ENCODE results near the gene KRT84.

KRT84 gene

DNA sequence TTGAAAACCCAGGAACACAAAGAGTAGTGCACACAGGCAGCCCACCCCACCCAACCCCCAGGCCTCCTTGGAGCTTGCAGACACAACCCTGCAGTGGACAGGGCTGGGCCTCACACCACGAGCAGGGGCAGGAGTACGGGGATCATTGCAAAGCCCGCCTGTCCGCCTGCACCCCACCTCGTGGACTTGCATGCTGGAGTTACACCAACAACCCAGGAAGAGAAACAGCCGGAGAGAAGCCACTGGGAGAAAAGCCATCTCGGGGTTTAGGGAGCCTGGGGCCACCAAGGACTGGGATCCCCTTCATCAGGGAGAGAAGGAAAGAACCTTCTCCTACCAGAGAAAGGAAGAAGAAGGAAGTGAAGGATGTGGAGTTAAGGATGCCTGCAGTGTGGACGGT lies 8.2 kb downstream of the KRT84 start:
- no peak overlapping the region for H2AFZ ChIP-seq
- no peak overlapping the region for H3K4me2 ChIP-seq (ENCODE audit: low read length)
- no peaks in the 10 kb centered on the region for H3K4me1 ChIP-seq
- H3K79me2 ChIP-seq: no peaks in the 10 kb centered on the region
- H3K9me3 ChIP-seq (ENCODE audit: control insufficient read depth, low read length): no peaks in the 10 kb centered on the region
- TF ChIP-seq, protein P1, sequence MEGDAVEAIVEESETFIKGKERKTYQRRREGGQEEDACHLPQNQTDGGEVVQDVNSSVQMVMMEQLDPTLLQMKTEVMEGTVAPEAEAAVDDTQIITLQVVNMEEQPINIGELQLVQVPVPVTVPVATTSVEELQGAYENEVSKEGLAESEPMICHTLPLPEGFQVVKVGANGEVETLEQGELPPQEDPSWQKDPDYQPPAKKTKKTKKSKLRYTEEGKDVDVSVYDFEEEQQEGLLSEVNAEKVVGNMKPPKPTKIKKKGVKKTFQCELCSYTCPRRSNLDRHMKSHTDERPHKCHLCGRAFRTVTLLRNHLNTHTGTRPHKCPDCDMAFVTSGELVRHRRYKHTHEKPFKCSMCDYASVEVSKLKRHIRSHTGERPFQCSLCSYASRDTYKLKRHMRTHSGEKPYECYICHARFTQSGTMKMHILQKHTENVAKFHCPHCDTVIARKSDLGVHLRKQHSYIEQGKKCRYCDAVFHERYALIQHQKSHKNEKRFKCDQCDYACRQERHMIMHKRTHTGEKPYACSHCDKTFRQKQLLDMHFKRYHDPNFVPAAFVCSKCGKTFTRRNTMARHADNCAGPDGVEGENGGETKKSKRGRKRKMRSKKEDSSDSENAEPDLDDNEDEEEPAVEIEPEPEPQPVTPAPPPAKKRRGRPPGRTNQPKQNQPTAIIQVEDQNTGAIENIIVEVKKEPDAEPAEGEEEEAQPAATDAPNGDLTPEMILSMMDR (IDR thresholded peaks at IDR 0.05): no peak
- H3K9ac ChIP-seq: no peak overlapping the region
- H3K4me3 ChIP-seq (ENCODE audit: low read depth, low read length): no peak overlapping the region
- no peak overlapping the region for H3K27ac ChIP-seq
- no peaks in the 10 kb centered on the region for H3K36me3 ChIP-seq (ENCODE audit: control insufficient read depth, insufficient read depth, low read length)
- H3K27me3 ChIP-seq (ENCODE audit: control insufficient read depth, insufficient read depth, low read length): no peaks in the 10 kb centered on the region

DNA sequence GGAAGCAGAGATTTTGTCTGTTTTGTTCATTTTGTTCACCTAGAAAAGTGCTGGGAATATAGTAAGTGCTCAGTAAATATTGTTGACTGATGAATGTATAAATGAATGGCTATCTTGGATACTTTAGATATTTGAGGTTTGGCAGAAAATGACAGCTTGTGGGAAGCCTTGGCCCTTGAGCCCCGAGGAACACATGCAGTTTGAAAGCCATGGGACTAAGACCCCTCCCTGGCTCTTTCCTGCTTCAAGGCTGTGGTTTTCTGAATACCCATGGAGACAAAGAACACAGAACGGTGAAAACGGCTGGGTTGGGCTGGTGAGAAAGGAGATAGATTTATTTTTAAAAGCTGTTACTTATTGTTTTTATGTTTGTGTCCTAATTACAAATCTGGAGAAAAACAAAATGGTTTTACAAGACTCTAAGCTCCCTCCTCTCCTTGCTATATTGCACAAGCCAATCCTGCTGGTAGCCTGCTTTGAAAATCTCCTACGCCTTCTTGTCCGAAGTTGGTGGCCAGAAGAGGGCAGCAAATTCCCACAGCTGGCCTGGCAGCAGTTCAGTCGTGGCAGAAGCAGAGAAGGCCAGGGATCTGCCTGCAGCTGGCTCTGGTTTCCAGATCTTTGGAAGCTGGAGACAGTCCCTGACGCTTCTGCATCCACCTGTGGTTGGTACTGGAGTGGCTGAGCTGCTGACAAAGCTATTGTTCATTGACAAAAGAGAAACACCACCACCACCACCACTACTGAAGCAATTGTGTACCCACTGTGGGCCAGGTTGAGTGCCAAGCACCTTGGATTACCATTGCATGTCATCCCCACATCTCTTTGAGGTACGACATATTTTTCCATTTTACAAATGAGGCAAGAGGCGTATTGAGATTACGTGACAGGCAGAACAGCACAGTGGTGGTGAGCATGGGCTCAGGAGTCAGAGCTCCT lies 13.0 kb downstream of the KRT84 start:
- no peaks in the 10 kb centered on the region for H3K79me2 ChIP-seq
- no peaks in the 10 kb centered on the region for H3K27me3 ChIP-seq (ENCODE audit: control insufficient read depth, insufficient read depth, low read length)
- H3K4me2 ChIP-seq (ENCODE audit: low read length): no peak overlapping the region
- H3K27ac ChIP-seq: peak overlapping the region; percentile 43
- TF ChIP-seq, protein P1 (IDR thresholded peaks at IDR 0.05): peak; percentile 86
- no peaks in the 10 kb centered on the region for H3K36me3 ChIP-seq (ENCODE audit: control insufficient read depth, insufficient read depth, low read length)
- H2AFZ ChIP-seq: no peak overlapping the region
- H3K4me1 ChIP-seq: peaks cover 14% of the 10 kb centered on the region
- H3K9ac ChIP-seq: no peak overlapping the region
- H3K4me3 ChIP-seq (ENCODE audit: low read depth, low read length): no peak overlapping the region
- H3K9me3 ChIP-seq (ENCODE audit: control insufficient read depth, low read length): no peaks in the 10 kb centered on the region

DNA sequence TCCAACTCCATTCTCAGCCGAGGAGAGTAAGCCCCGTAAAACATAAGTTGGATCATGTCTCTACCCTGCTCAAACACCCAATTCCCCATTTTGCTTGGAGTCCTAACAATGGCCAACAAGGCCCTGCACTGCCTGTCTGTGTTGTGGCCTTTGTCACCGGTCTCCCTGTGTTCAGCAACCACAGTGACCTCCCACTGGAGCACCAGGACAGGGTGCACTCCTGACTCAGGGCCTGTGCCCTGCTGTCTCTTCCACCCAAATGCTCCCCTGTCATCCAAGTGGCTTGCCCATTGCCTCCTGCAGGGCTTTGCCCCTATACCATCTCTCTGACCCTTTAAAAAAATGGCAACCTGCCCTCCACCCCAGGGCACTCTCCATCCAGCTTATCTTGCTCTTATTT lies 13.7 kb downstream of the KRT84 start:
- Histone ChIP-seq H3K27me3 (ENCODE audit: control insufficient read depth, insufficient read depth, low read length) (no peaks in the 10 kb centered on the region), H3K4me1 (peaks cover 14% of the 10 kb centered on the region), H3K9me3 (ENCODE audit: control insufficient read depth, low read length) (no peaks in the 10 kb centered on the region), H3K4me2 (ENCODE audit: low read length) (no peak overlapping the region), H3K4me3 (ENCODE audit: low read depth, low read length) (no peak overlapping the region), H3K27ac (peak overlapping the region; percentile 43), H2AFZ (peak overlapping the region; percentile 81), H3K9ac (no peak overlapping the region), H3K36me3 (ENCODE audit: control insufficient read depth, insufficient read depth, low read length) (no peaks in the 10 kb centered on the region), H3K79me2 (no peaks in the 10 kb centered on the region)
- TF ChIP-seq, protein P1 (IDR thresholded peaks at IDR 0.05): no peak

GRCh38 chr12:52370926-52371608 lies 14.4 kb downstream of the KRT84 start:
- TF ChIP-seq, protein P1 (IDR thresholded peaks at IDR 0.05): no peak
- peaks cover 14% of the 10 kb centered on the region for H3K4me1 ChIP-seq
- peak overlapping the region; percentile 81 for H2AFZ ChIP-seq
- peak overlapping the region; percentile 43 for H3K27ac ChIP-seq
- no peaks in the 10 kb centered on the region for H3K36me3 ChIP-seq (ENCODE audit: control insufficient read depth, insufficient read depth, low read length)
- no peak overlapping the region for H3K9ac ChIP-seq
- no peaks in the 10 kb centered on the region for H3K27me3 ChIP-seq (ENCODE audit: control insufficient read depth, insufficient read depth, low read length)
- H3K79me2 ChIP-seq: no peaks in the 10 kb centered on the region
- no peak overlapping the region for H3K4me3 ChIP-seq (ENCODE audit: low read depth, low read length)
- no peaks in the 10 kb centered on the region for H3K9me3 ChIP-seq (ENCODE audit: control insufficient read depth, low read length)
- no peak overlapping the region for H3K4me2 ChIP-seq (ENCODE audit: low read length)
